8988T (cell line): ENCODE data around the gene MAGEA9.
"Not testable (repeated sequence)": the region's sequence is repeated elsewhere in the genome, so short reads cannot be mapped to it uniquely, and the experiment has no call there.

Experiments
- DNase-seq: peaks from one replicate; pipeline ENCODE4 v3.0.0; 2011

The MAGEA9 gene

GRCh38 chrX:149781727-149782126 lies at the start of gene MAGEA9:
Gene MAGEA9 (plus strand): TSS chrX:149781930. CDS start chrX:149786211, 4,281 bp downstream.
- DNase-seq, result not testable (repeated sequence)

GRCh38 chrX:149742269-149742668 lies 39.5 kb upstream of the MAGEA9 start:
- not testable (repeated sequence) for DNase-seq

- DNase-seq, result not testable (repeated sequence)
Measured at GRCh38 chrX:149746390-149747007, 35.2 kb upstream of the MAGEA9 start.

- DNase-seq, result no peak
Measured at GRCh38 chrX:149757206-149758067, 24.3 kb upstream of the MAGEA9 start.

- no peak for DNase-seq
Measured at GRCh38 chrX:149758068-149758714, 23.5 kb upstream of the MAGEA9 start.

GRCh38 chrX:149758715-149759078 lies 23.0 kb upstream of the MAGEA9 start:
- not testable (repeated sequence) for DNase-seq

GRCh38 chrX:149759824-149760223 lies 21.9 kb upstream of the MAGEA9 start:
- no peak for DNase-seq

- DNase-seq, result no peak
Measured at GRCh38 chrX:149760965-149761364, 20.8 kb upstream of the MAGEA9 start.

GRCh38 chrX:149761858-149762674 lies 19.7 kb upstream of the MAGEA9 start:
- not testable (repeated sequence) for DNase-seq

- no peak for DNase-seq
Measured at GRCh38 chrX:149762696-149763614, 18.8 kb upstream of the MAGEA9 start.

GRCh38 chrX:149770344-149770743 lies 11.4 kb upstream of the MAGEA9 start:
- DNase-seq, result not testable (repeated sequence)

GRCh38 chrX:149773026-149773425 lies 8.7 kb upstream of the MAGEA9 start:
- not testable (repeated sequence) for DNase-seq

- not testable (repeated sequence) for DNase-seq
Measured at GRCh38 chrX:149773768-149774167, 8.0 kb upstream of the MAGEA9 start, which contains the start of gene HSFX1. Gene HSFX1 (plus strand): TSS chrX:149774068. CDS start chrX:149774682, 614 bp downstream.

- DNase-seq, result not testable (repeated sequence)
Measured at GRCh38 chrX:149777999-149778398, 3.7 kb upstream of the MAGEA9 start.

GRCh38 chrX:149795531-149795930 lies 13.8 kb downstream of the MAGEA9 start:
- DNase-seq, result not testable (repeated sequence)

- no peak for DNase-seq
Measured at GRCh38 chrX:149799095-149799714, 17.5 kb downstream of the MAGEA9 start.

- no peak for DNase-seq
Measured at GRCh38 chrX:149799938-149800337, 18.2 kb downstream of the MAGEA9 start.

GRCh38 chrX:149803458-149804062 lies 21.8 kb downstream of the MAGEA9 start:
- DNase-seq, result no peak

GRCh38 chrX:149804102-149804501 lies 22.4 kb downstream of the MAGEA9 start:
- no peak for DNase-seq

GRCh38 chrX:149807747-149808458 lies 26.2 kb downstream of the MAGEA9 start:
- no peak for DNase-seq
